ENCODE measurements around the gene HLA-DPA1. TPM values are rescaled to one million over a fixed set of nuclear protein-coding genes. Genes with fewer than 3 reads are reported as not detected.

Gene HLA-DPA1
- total RNA-seq, 1 experiment from 2014 or later, result not detected

- Histone ChIP-seq H3K9me3 (ENCODE audit: insufficient read depth, low read depth) (no peaks in the 10 kb centered on the region), H3K4me1 (replicated peaks; ENCODE audit: insufficient read depth) (no peaks in the 10 kb centered on the region), H3K27me3 (ENCODE audit: insufficient read depth, low read depth) (peaks cover 85% of the 10 kb centered on the region), H3K79me2 (ENCODE audit: low read depth) (no peaks in the 10 kb centered on the region), H3K27ac (no peak overlapping the region), H2AFZ (no peak overlapping the region), H4K20me1 (ENCODE audit: insufficient read depth) (no peaks in the 10 kb centered on the region), H3K4me3 (no peak overlapping the region), H3K36me3 (ENCODE audit: low read depth) (no peaks in the 10 kb centered on the region), H3F3A (ENCODE audit: insufficient read depth, low read depth) (no peaks in the 10 kb centered on the region), H3K9me2 (ENCODE audit: insufficient read depth) (no peaks in the 10 kb centered on the region), H3K4me2 (no peak overlapping the region)
- BruUV-seq (replicated peaks), result no TSS peak
- ChIA-PET CTCF (no interaction called here), POLR2A (ENCODE audit: unreplicated experiment) (no interaction called here)
- no peak for DNase-seq
- intact Hi-C loops (cut with micrococcal nuclease; ENCODE audit: unreplicated experiment), result no loop called here
- TF ChIP-seq CTCF (conservative IDR thresholded peaks at IDR 0.05), result no peak
- no peak for TF ChIP-seq EZH2 (IDR thresholded peaks at IDR 0.05; ENCODE audit: low read depth)
Measured at GRCh38 chr6:33081098-33081824, 7.8 kb upstream of the HLA-DPA1 start.

DNA sequence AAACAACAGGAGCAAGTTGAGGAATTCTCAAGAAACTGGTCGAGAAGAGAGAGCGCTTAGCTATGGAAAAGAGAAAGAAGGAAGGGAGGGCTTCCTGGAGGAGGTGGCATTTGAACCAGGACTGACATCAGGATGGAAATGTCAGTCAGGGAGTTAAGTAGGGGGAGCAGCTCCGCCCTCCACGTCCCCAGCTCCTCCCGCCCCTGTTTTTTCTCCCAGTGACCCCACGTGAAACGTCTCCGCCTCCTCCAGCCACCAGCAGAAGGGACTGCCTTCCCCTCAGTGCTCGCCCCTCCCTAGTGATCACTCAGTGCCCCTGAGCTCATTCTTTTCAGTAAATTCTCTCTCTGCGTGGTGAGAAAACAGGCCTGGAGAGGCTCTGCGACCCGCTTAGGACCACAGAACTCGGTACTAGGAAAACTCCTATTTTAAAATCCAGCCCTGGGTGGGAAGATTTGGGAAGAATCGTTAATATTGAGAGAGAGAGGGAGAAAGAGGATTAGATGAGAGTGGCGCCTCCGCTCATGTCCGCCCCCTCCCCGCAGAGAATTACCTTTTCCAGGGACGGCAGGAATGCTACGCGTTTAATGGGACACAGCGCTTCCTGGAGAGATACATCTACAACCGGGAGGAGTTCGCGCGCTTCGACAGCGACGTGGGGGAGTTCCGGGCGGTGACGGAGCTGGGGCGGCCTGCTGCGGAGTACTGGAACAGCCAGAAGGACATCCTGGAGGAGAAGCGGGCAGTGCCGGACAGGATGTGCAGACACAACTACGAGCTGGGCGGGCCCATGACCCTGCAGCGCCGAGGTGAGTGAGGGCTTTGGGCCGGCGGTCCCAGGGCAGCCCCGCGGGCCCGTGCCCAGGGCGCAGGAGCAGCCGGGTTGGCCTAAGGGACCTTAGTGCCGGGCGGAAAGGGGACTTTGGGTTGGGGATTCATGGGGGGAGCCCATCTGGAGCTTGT, 7.0 kb upstream of the HLA-DPA1 start:
- H3K36me3 ChIP-seq (ENCODE audit: low read depth), result no peaks in the 10 kb centered on the region
- ChIA-PET POLR2A (ENCODE audit: unreplicated experiment) (no interaction called here), CTCF (interaction anchor here (0.6 kb wide), 1 partner anchor 212 kb away, joined by 3 read pairs; no protein-coding TSS in a partner anchor)
- no peaks in the 10 kb centered on the region for H3K79me2 ChIP-seq (ENCODE audit: low read depth)
- no peak for TF ChIP-seq EZH2 (IDR thresholded peaks at IDR 0.05; ENCODE audit: low read depth)
- no peak for TF ChIP-seq CTCF (conservative IDR thresholded peaks at IDR 0.05)
- no peak for DNase-seq
- H3K27me3 ChIP-seq (ENCODE audit: insufficient read depth, low read depth), result peaks cover 85% of the 10 kb centered on the region
- no peak overlapping the region for H3K4me2 ChIP-seq
- no peaks in the 10 kb centered on the region for H3K4me1 ChIP-seq (replicated peaks; ENCODE audit: insufficient read depth)
- H2AFZ ChIP-seq, result no peak overlapping the region
- H3K9me2 ChIP-seq (ENCODE audit: insufficient read depth), result no peaks in the 10 kb centered on the region
- H3F3A ChIP-seq (ENCODE audit: insufficient read depth, low read depth), result no peaks in the 10 kb centered on the region
- no peak overlapping the region for H3K27ac ChIP-seq
- H3K9me3 ChIP-seq (ENCODE audit: insufficient read depth, low read depth), result no peaks in the 10 kb centered on the region
- H3K4me3 ChIP-seq, result no peak overlapping the region
- no TSS peak for BruUV-seq (replicated peaks)
- intact Hi-C loops (cut with micrococcal nuclease; ENCODE audit: unreplicated experiment), result no loop called here
- H4K20me1 ChIP-seq (ENCODE audit: insufficient read depth), result no peaks in the 10 kb centered on the region

GRCh38 chr6:33079580-33079979, 6.1 kb upstream of the HLA-DPA1 start:
- H3K79me2 ChIP-seq (ENCODE audit: low read depth), result no peaks in the 10 kb centered on the region
- no peak overlapping the region for H2AFZ ChIP-seq
- no peak overlapping the region for H3K27ac ChIP-seq
- ChIA-PET POLR2A (ENCODE audit: unreplicated experiment) (no interaction called here), CTCF (no interaction called here)
- H3K27me3 ChIP-seq (ENCODE audit: insufficient read depth, low read depth), result peaks cover 82% of the 10 kb centered on the region
- H3K36me3 ChIP-seq (ENCODE audit: low read depth), result no peaks in the 10 kb centered on the region
- no peaks in the 10 kb centered on the region for H3K4me1 ChIP-seq (replicated peaks; ENCODE audit: insufficient read depth)
- no peak overlapping the region for H3K4me3 ChIP-seq
- H4K20me1 ChIP-seq (ENCODE audit: insufficient read depth), result no peaks in the 10 kb centered on the region
- BruUV-seq (replicated peaks), result no TSS peak
- no peak for DNase-seq
- no peaks in the 10 kb centered on the region for H3K9me3 ChIP-seq (ENCODE audit: insufficient read depth, low read depth)
- no peak overlapping the region for H3K4me2 ChIP-seq
- TF ChIP-seq EZH2 (IDR thresholded peaks at IDR 0.05; ENCODE audit: low read depth) (no peak), CTCF (conservative IDR thresholded peaks at IDR 0.05) (no peak)
- H3K9me2 ChIP-seq (ENCODE audit: insufficient read depth), result no peaks in the 10 kb centered on the region
- intact Hi-C loops (cut with micrococcal nuclease; ENCODE audit: unreplicated experiment), result no loop called here
- H3F3A ChIP-seq (ENCODE audit: insufficient read depth, low read depth), result no peaks in the 10 kb centered on the region

All from PC-9 (cell line).